NCI-H2227 (cell line): ENCODE results near the gene SLC8B1.

ENCODE experiments used
- DNase-seq: peaks from one replicate; lab custom pipeline; 2025; ENCODE audit not compliant: unreplicated experiment; lab: John Stamatoyannopoulos, UW

Gene SLC8B1

GRCh38 chr12:113325916-113326315 is 9.0 kb downstream of the SLC8B1 start:
- DNase-seq, result no peak

GRCh38 chr12:113322343-113322742 is 12.6 kb downstream of the SLC8B1 start:
- no peak for DNase-seq

GRCh38 chr12:113320401-113320800 is 14.5 kb downstream of the SLC8B1 start:
- DNase-seq, result no peak

GRCh38 chr12:113318900-113319628 is 15.8 kb downstream of the SLC8B1 start:
- DNase-seq, result no peak

GRCh38 chr12:113318046-113318656 is 16.8 kb downstream of the SLC8B1 start:
- no peak for DNase-seq

GRCh38 chr12:113317122-113317521 is 17.8 kb downstream of the SLC8B1 start:
- no peak for DNase-seq

GRCh38 chr12:113316155-113316554 is 18.8 kb downstream of the SLC8B1 start:
- DNase-seq, result no peak

- DNase-seq, result no peak
These were observed 19.6 kb downstream of the SLC8B1 start for GRCh38 chr12:113315358-113315757.

GRCh38 chr12:113314121-113314529 is 20.8 kb downstream of the SLC8B1 start:
- no peak for DNase-seq

- DNase-seq, result no peak
These were observed 24.4 kb downstream of the SLC8B1 start for GRCh38 chr12:113310489-113310888.

GRCh38 chr12:113306382-113306781 is 28.5 kb downstream of the SLC8B1 start:
- no peak for DNase-seq

GRCh38 chr12:113305281-113305856 is 29.5 kb downstream of the SLC8B1 start:
- no peak for DNase-seq

GRCh38 chr12:113302886-113303640 is 31.8 kb downstream of the SLC8B1 start:
- peak; percentile 70 for DNase-seq

GRCh38 chr12:113302466-113302865 is 32.4 kb downstream of the SLC8B1 start:
- no peak for DNase-seq

- DNase-seq, result no peak
These were observed 33.1 kb downstream of the SLC8B1 start for GRCh38 chr12:113301811-113302210.

- no peak for DNase-seq
These were observed 35.2 kb downstream of the SLC8B1 start for GRCh38 chr12:113299619-113300237.

- no peak for DNase-seq
These were observed 35.9 kb downstream of the SLC8B1 start for GRCh38 chr12:113298861-113299545.

GRCh38 chr12:113298472-113298817 is 36.5 kb downstream of the SLC8B1 start:
- DNase-seq, result no peak

- DNase-seq, result no peak
These were observed 37.1 kb downstream of the SLC8B1 start for GRCh38 chr12:113297621-113298471.

GRCh38 chr12:113297214-113297587 is 37.7 kb downstream of the SLC8B1 start:
- DNase-seq, result no peak
